ENCODE results near the gene DBT. TPM values are rescaled to one million over a fixed set of nuclear protein-coding genes. Genes with fewer than 3 reads are reported as not detected.

The DBT gene
- total RNA-seq, 1 experiment from 2014 or later, result 14.1 TPM

DNA sequence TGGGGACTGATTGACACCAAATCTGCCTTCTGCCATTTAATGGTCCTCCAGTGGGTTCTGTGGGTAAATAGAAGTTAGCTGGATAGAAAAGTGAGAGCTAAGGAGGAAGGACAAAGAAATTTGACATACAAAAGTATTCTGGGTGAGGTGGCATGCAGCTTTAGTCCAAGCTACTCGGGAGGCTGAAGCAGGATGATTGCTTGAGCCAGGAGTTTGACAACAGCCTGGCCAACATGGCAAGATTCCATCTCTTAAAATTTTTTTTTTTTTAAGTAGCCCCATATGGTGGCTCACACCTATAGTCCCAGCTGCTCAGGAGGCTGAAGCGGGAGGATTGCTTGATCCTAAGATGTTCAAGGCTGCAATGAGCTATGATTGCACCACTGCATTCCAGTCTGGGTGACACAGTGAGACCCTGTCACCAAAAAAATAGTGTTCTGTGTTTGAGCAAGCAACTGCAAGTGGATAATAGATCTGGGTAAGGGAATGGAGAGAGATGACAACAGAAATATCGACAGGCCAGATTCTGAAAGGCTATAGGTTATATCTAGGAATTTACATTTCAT lies 29.8 kb upstream of the DBT start:
- no peak overlapping the region for H3K4me3 ChIP-seq (ENCODE audit: low read depth, low read length)
- ChIA-PET CTCF (no interaction called here), POLR2A (no interaction called here)
- no peaks in the 10 kb centered on the region for H3K27me3 ChIP-seq (replicated peaks; ENCODE audit: control insufficient read depth, insufficient read depth, low read length)
- H3K4me1 ChIP-seq, result no peaks in the 10 kb centered on the region
- DNase-seq, result no peak
- peaks cover 49% of the 10 kb centered on the region for H3K36me3 Mint-ChIP-seq (ENCODE audit: insufficient read depth, unreplicated experiment)
- TF ChIP-seq, protein P1, sequence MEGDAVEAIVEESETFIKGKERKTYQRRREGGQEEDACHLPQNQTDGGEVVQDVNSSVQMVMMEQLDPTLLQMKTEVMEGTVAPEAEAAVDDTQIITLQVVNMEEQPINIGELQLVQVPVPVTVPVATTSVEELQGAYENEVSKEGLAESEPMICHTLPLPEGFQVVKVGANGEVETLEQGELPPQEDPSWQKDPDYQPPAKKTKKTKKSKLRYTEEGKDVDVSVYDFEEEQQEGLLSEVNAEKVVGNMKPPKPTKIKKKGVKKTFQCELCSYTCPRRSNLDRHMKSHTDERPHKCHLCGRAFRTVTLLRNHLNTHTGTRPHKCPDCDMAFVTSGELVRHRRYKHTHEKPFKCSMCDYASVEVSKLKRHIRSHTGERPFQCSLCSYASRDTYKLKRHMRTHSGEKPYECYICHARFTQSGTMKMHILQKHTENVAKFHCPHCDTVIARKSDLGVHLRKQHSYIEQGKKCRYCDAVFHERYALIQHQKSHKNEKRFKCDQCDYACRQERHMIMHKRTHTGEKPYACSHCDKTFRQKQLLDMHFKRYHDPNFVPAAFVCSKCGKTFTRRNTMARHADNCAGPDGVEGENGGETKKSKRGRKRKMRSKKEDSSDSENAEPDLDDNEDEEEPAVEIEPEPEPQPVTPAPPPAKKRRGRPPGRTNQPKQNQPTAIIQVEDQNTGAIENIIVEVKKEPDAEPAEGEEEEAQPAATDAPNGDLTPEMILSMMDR (IDR thresholded peaks at IDR 0.05; ENCODE audit: insufficient read depth in 1 of 2, low read depth in 1 of 2, low read length in 1 of 2, severe bottlenecking in 1 of 2, unreplicated experiment in 1 of 2), result no peak
- no peaks in the 10 kb centered on the region for H3K9me3 ChIP-seq
- no peaks in the 10 kb centered on the region for H3K4me1 Mint-ChIP-seq (ENCODE audit: low read depth, unreplicated experiment)
- no peak overlapping the region for H3K4me3 Mint-ChIP-seq (ENCODE audit: unreplicated experiment)
- BruUV-seq (replicated peaks), result no TSS peak
- no peaks in the 10 kb centered on the region for H3K9me3 Mint-ChIP-seq (ENCODE audit: unreplicated experiment)
- H3K36me3 ChIP-seq (ENCODE audit: control insufficient read depth, insufficient read depth, low read length), result no peaks in the 10 kb centered on the region
- no peak overlapping the region for H3K27ac Mint-ChIP-seq (ENCODE audit: unreplicated experiment)
- no peaks in the 10 kb centered on the region for H3K27me3 Mint-ChIP-seq (ENCODE audit: insufficient read depth, unreplicated experiment)
- intact Hi-C loops (cut with micrococcal nuclease; ENCODE audit: unreplicated experiment), result no loop called here

DNA sequence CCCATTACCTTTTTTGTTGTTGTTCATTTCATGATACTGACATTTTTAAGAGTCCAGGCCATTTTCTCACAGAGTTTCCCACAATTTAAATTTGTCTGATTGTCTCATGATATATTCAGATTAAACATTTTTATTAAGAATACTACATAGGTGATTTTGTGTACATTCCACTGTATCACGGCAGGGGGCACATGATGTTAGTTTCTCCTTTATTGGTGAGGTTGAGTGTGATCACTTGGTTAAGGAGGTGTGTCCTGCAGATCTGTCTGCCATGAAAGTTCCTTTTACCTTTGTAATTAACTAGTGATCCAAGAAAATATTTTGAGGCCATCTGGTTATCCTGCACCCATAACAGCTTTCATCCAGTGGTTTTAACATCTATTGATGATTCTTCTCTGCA lies 28.2 kb upstream of the DBT start:
- BruUV-seq (replicated peaks), result no TSS peak
- Histone ChIP-seq H3K4me3 (ENCODE audit: low read depth, low read length) (no peak overlapping the region), H3K9me3 (no peaks in the 10 kb centered on the region), H3K27me3 (replicated peaks; ENCODE audit: control insufficient read depth, insufficient read depth, low read length) (no peaks in the 10 kb centered on the region), H3K4me1 (no peaks in the 10 kb centered on the region), H3K36me3 (ENCODE audit: control insufficient read depth, insufficient read depth, low read length) (no peaks in the 10 kb centered on the region)
- H3K27ac Mint-ChIP-seq (ENCODE audit: unreplicated experiment), result no peak overlapping the region
- POLR2A ChIA-PET, result no interaction called here
- no peaks in the 10 kb centered on the region for H3K4me1 Mint-ChIP-seq (ENCODE audit: low read depth, unreplicated experiment)
- intact Hi-C loops (cut with micrococcal nuclease; ENCODE audit: unreplicated experiment), result no loop called here
- TF ChIP-seq, protein P1 (IDR thresholded peaks at IDR 0.05; ENCODE audit: insufficient read depth in 1 of 2, low read depth in 1 of 2, low read length in 1 of 2, severe bottlenecking in 1 of 2, unreplicated experiment in 1 of 2), result no peak
- H3K27me3 Mint-ChIP-seq (ENCODE audit: insufficient read depth, unreplicated experiment), result no peaks in the 10 kb centered on the region
- peaks cover 44% of the 10 kb centered on the region for H3K36me3 Mint-ChIP-seq (ENCODE audit: insufficient read depth, unreplicated experiment)
- CTCF ChIA-PET, result no interaction called here
- no peak for DNase-seq
- no peak overlapping the region for H3K4me3 Mint-ChIP-seq (ENCODE audit: unreplicated experiment)
- H3K9me3 Mint-ChIP-seq (ENCODE audit: unreplicated experiment), result no peaks in the 10 kb centered on the region

DNA sequence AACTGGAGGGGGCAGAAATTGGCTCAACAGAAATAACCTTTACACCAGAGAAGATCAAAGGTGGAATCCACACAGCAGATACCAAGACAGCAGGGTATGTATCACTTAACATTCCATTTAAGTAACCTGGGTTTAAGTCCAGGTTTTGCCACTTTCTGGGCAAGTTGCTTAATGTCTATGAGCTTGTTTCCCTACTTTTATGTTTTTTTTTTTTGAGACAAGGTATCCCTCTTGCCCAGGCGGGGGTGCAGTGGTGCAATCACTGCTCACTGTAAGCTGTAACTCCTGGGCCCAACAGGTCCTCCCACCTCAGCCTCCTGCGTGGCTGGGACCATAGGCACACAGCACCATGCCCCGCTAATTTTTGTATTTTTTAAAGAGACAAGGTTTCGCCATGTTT lies 18.6 kb upstream of the DBT start:
- peaks cover 36% of the 10 kb centered on the region for H3K36me3 Mint-ChIP-seq (ENCODE audit: insufficient read depth, unreplicated experiment)
- no peak overlapping the region for H3K4me3 Mint-ChIP-seq (ENCODE audit: unreplicated experiment)
- ChIA-PET POLR2A (no interaction called here), CTCF (interaction anchor here (1.1 kb wide), 1 partner anchor 84 kb away, joined by 4 read pairs; the partner anchor contains the start of gene CDC14A)
- Histone ChIP-seq H3K9me3 (no peaks in the 10 kb centered on the region), H3K4me3 (ENCODE audit: low read depth, low read length) (no peak overlapping the region), H3K4me1 (peaks cover 4% of the 10 kb centered on the region), H3K27me3 (replicated peaks; ENCODE audit: control insufficient read depth, insufficient read depth, low read length) (no peaks in the 10 kb centered on the region), H3K36me3 (ENCODE audit: control insufficient read depth, insufficient read depth, low read length) (no peaks in the 10 kb centered on the region)
- TF ChIP-seq, protein P1 (IDR thresholded peaks at IDR 0.05; ENCODE audit: insufficient read depth in 1 of 2, low read depth in 1 of 2, low read length in 1 of 2, severe bottlenecking in 1 of 2, unreplicated experiment in 1 of 2), result no peak
- H3K27me3 Mint-ChIP-seq (ENCODE audit: insufficient read depth, unreplicated experiment), result no peaks in the 10 kb centered on the region
- DNase-seq, result peak in 1 of 2 experiments; percentile 35
- no peak overlapping the region for H3K27ac Mint-ChIP-seq (ENCODE audit: unreplicated experiment)
- H3K4me1 Mint-ChIP-seq (ENCODE audit: low read depth, unreplicated experiment), result no peaks in the 10 kb centered on the region
- no TSS peak for BruUV-seq (replicated peaks)
- intact Hi-C loops (cut with micrococcal nuclease; ENCODE audit: unreplicated experiment), result loop anchor here (5.0 kb wide), 1 partner anchor 136 kb away; the partner anchor contains the start of genes SASS6 and TRMT13
- H3K9me3 Mint-ChIP-seq (ENCODE audit: unreplicated experiment), result peaks cover 7% of the 10 kb centered on the region

All from Caco-2 (cell line).